DMS53 treated with DMSO at 0.1 percent for 48 hours (cell line): Measurements from ENCODE around the gene CASS4.
"Not testable (repeated sequence)": the region's sequence is repeated elsewhere in the genome, so short reads cannot be mapped to it uniquely, and the experiment has no call there.

Experiments used
- DNase-seq: peaks from one replicate; lab custom pipeline; 2025; ENCODE audit not compliant: unreplicated experiment; lab: John Stamatoyannopoulos, UW

Gene CASS4

DNA sequence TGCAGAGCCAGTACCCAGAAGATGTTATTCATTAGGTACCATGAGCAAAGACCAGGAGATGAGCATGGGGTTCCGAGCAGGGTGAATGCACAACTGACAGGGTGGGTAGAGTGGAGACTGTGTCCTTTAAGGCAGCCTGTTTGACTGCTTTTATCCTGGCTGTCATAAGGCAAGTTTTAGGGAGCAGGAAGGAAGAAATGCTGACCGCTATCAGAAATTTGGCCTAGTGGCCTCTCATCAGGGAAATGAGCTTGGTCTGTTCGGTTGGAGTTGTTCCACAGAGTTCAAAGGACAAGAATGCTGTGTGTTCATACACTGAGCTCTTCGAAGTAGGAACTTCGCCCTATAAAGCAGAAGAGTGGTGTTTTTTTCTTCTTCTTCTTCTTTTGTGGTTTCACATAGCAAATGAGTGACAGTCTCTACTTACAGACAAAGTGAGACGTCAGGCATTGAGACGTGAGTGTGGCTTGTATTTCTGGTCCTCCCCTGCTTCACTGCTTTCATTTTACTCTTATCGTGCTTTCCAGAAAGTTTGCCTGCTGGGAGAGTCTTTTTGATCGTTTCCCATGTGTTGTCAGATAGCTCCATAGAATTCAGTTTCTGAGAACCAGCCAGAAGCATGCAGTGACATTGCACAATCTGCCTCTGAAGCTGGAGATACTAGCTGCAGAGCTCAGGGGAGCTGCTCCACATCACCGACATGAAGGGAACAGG is at the start of gene CASS4:
Gene CASS4, plus strand, starts transcription at position 502 of the 714 bp plus-strand sequence. Its CDS starts 199 bp downstream, at position 701.
- DNase-seq: no peak

- DNase-seq: no peak
Observed at GRCh38 chr20:56362833-56363413, 49.1 kb upstream of the CASS4 start.

GRCh38 chr20:56363491-56363890 is 48.6 kb upstream of the CASS4 start:
- DNase-seq: no peak

- DNase-seq: no peak
Observed at GRCh38 chr20:56368351-56369134, 43.5 kb upstream of the CASS4 start.

DNA sequence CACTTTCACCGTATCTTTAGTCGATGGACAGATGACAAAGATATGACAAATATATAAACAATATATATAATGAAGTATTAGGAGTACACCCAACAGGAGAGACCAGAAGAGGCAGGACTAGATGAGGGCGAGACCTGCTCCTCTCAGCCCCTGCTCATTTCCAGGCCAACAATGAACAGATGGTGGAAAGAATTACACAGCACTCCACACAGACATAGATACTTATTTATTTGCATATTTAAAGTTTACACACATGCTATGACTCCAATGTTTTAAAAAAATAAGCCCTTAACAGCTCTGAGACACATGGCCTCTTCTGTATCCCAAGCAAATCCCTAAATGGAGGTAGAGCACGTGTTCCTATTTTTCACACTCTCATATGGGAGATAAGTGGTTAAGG is 42.9 kb upstream of the CASS4 start:
- DNase-seq: no peak

- no peak for DNase-seq
Observed at GRCh38 chr20:56371977-56372376, 40.1 kb upstream of the CASS4 start.

- DNase-seq: no peak
Observed at GRCh38 chr20:56372850-56373249, 39.2 kb upstream of the CASS4 start.

DNA sequence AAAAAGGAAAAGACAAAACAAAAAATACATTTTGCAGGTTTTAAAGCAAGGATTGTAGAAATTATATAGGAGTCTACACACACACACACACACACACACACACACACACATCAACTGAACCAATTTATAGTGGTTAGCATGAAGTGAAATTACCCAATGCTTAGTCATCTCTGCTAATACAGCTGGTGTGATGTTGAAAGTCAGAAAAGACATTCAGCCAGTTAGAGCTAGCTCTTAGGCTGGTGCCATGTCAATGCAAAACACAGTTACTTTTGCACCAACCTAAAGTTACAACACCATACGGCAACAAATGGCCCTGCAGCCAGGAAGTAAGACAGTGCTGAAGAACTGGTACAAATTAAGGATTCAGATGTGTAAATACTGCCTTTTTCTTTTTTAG is 38.1 kb upstream of the CASS4 start:
- DNase-seq: no peak

- DNase-seq: no peak
Observed at GRCh38 chr20:56376331-56376730, 35.7 kb upstream of the CASS4 start.

DNA sequence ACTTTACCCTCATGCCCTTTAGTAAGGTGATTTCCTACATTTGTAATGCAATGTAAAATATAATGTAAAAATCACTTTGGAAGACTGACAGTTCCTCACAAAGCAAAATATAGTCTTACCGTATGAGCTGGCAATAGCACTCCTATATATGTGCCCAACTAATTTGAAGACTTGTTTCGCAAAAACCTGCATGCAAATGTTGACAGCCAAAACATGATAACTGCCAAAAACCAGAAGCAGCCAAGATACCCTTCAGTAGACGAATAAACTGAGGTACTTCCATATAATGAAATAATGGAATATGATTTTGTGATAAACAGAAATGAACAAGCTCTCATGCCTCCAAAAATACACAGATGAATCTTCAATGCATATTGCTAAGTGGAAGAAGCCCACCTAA is 33.7 kb upstream of the CASS4 start:
- DNase-seq: no peak

GRCh38 chr20:56380375-56380774 is 31.7 kb upstream of the CASS4 start:
- no peak for DNase-seq

GRCh38 chr20:56381501-56381900 is 30.6 kb upstream of the CASS4 start:
- no peak for DNase-seq

DNA sequence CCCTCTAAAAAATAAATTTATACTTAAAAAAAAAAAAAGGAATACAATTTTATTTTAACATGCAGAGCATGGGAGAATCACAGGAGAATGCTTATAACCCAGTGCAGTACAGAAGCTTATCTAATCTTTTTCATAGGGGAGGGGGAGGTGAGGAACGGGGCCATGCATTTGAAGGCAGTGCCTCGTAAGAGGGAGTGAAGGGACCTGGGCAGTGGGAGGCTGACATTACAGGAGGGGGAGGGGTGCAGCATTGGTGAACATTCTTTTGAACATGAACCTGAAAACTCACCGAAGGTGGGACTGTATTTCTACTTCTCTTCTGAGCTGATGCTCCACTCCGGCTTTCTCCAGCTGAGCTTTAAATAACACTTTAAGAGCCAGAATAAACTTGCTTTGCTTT is 29.4 kb upstream of the CASS4 start:
- no peak for DNase-seq

GRCh38 chr20:56383334-56383733 is 28.7 kb upstream of the CASS4 start:
- DNase-seq: no peak

DNA sequence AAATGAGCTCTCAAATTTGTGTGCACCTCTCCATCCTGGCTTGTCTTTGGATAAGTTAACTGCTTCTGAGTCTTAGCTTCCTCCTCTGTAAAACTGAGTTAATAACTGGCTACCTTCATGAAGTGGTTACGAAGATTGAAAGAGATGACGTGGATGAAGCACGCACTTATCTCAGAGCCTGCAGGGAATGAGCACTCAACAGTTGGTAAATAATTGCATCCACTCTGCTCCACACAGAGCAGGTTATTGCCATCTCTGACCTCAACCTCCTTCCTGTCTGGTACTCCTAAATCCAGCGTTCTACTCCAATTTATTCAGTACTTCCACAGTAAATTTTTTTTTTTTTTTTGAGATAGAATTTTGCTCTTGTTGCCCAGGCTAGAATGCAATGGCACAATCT is 26.9 kb upstream of the CASS4 start:
- no peak for DNase-seq

- DNase-seq: no peak
Observed at GRCh38 chr20:56386219-56386618, 25.8 kb upstream of the CASS4 start.

DNA sequence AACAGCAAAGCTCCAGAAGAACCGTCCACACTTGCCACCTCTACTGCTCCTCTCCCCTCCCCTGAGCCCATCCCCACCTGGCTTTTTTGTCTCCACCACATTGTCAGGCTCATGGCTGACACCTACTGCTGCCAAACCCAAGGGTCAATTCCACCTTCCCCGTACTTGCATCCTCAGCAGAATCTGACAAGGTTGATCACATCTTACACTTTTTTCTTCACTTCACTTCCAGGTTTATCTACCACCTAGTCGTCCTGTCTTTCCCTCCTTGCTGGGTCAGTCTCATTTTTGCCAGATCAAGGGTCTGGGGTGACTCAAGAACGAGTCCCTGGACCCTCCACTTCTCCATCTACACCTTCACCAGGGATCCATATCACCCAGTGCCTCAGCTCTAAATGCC is 23.2 kb upstream of the CASS4 start:
- no peak for DNase-seq

DNA sequence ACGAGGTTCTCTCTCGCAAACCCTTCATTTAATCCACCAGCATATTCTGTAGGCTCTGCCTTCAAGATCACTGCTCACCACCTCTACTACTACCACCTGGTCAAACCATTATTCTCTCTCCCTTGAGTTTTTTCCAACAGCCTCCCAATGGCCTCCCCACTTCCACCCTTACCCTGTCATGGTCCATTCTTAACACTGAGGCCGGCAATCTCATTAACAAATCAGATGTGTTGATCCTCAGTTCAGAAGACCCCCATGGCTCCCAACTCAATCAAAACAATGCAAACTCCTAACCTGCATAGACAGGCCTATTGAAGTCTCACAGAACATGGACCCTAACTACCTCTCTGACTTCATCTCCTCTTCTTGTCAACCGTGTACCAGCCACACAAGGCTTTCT is 22.3 kb upstream of the CASS4 start:
- DNase-seq: no peak

DNA sequence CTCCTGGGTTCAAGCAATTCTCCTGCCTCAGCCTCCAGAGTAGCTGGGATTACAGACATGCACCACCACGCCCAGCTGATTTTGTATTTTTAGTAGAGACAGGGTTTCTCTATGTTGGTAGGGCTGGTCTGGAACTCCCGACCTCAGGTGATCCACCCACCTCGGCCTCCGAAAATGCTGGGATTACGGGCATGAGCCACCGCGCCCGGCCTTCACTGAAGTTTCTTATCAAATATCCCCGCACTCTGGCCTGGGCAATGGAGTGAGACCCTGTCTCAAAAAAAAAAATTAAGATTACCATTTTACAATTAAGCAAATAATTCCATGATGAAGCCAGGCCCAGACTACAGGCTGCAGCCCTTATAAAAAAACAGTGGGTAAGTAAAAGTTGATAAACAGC is 21.7 kb upstream of the CASS4 start:
- not testable (repeated sequence) for DNase-seq

DNA sequence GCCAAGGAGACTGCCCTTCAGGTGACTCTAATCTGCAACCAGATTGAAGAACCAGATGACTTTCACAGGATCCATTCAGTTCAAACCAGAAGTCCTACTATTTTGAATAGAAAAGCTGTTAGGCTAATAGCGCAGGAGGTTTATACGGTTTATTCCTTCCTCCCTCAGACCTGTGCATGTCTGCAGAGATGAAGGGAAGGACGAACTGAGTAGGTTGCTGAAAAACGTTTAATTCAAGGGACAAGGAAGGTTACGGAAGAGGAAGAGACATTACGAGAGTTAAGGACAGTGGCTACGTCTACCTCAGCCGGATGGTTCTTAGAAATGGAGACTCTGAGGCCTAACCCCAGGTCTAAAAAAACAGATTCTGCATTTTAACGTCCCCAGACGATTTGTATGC is 21.0 kb upstream of the CASS4 start:
- DNase-seq: no peak

- DNase-seq: no peak
Observed at GRCh38 chr20:56391596-56392131, 20.4 kb upstream of the CASS4 start.
